HPDE6-E6E7 (cell line): ENCODE measurements around the gene ZNF469.
"Not testable (repeated sequence)": the region's sequence is repeated elsewhere in the genome, so short reads cannot be mapped to it uniquely, and the experiment has no call there.

Experiments used
- DNase-seq: peaks from one replicate; pipeline ENCODE4 v3.0.0; 2011; ENCODE audit warnings: missing footprints; ENCODE audit errors: extremely low spot score

The ZNF469 gene

DNA sequence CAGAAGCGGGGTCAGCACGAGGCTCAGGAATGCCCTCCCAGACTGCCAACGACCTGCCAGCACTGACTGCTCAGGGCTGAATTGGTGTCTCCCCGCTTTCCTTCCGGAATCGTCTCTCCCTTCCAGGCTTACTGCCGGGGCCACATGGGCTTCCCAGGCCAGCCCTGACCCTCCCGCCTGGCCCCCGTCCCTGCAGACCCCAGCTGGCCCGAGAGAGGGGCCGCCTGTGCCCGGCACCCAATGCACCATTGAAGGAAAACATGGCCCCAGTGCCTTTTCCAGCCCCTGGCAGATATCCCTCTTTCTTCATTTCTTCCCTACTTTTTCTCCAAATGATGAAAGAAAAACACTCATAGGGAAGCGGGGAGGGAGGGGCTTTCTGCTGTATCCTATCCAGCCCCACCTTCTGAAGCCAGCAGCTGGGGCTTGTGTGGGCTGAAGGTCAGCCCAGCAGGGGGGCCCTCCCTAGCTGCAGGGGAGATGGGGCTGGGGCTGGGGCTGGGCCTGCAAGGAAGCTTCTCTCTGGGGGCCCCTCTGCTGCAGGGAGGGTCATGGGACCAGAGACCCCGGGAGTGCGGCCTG, 25.9 kb downstream of the ZNF469 start:
- no peak for DNase-seq

- no peak for DNase-seq
Observed at GRCh38 chr16:88409296-88410065, 26.7 kb downstream of the ZNF469 start.

DNA sequence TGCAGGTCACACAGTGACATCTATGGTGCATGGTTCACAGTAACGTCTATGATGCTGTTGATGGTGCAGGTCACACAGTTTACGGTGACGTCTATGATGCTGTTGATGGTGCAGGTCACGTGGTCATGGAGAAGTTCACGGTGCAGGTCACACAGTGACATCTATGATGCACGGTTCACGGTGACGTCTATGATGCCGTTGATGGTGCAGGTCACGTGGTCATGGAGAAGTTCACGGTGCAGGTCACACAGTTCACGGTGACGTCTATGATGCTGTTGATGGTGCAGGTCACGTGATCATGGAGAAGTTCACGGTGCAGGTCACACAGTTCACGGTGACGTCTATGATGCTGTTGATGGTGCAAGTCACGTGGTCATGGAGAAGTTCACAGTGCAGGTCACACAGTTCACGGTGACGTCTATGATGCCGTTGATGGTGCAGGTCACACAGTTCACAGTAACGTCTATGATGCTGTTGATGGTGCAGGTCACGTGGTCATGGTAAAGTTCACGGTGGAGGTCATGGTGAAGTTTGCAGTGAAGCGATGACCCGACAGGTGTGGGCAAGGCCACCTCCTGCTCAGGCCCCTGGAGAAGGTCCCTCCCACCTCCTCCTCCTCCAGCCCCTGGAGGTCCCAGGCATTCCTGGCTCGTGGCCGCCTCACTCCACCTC, 27.7 kb downstream of the ZNF469 start:
- not testable (repeated sequence) for DNase-seq

DNA sequence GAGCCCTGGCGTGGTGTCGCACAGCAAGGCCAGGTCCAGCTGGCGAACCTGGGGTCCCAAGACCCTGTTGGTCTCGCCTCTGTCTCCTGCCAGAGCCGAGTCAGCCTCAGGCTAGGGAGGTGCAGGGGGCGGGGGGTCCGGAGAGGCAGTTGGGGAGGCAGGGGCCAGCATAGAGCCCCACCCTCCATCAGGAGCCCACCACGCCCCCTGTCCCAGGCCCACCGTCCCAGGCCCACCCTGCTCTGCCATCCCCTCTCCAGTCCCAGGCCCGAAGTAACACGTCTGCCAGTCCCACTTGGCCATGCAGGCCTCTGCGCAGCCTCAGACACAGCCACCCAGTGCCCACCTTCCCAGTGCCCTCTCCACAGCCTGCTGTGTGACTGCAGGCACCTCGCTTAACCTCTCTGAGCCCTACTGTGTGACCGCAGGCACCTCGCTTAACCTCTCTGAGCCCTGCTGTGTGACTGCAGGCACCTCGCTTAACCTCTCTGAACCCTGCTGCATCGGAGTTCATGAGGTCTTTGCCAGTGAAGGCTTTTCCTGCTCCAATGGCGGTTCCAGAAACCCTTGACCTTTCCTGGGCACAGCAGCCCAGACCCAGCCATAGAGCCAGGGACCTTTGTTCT, 29.3 kb downstream of the ZNF469 start:
- DNase-seq = no peak

DNA sequence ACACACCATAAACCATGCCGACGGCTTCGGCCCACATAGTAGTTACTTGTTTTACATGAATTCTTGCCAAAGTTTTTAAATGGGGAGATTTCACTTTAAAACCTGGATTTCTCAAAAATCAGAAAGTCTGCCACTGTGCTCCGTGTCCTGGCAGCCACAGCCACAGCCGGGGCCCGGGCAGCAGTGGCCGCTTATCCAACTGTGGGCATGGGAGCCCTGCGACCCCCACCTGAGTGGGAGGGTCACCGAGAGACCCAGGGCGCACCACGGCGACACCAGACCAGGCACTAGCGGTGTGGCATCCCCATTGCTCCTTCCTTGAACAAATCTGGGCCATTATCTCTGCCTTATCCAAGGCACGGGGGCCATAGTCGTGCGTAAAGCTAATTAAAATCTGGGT, 30.0 kb downstream of the ZNF469 start:
- no peak for DNase-seq

GRCh38 chr16:88413231-88413630, 30.5 kb downstream of the ZNF469 start:
- no peak for DNase-seq

- DNase-seq = no peak
Observed at GRCh38 chr16:88413631-88414030, 30.9 kb downstream of the ZNF469 start.

DNA sequence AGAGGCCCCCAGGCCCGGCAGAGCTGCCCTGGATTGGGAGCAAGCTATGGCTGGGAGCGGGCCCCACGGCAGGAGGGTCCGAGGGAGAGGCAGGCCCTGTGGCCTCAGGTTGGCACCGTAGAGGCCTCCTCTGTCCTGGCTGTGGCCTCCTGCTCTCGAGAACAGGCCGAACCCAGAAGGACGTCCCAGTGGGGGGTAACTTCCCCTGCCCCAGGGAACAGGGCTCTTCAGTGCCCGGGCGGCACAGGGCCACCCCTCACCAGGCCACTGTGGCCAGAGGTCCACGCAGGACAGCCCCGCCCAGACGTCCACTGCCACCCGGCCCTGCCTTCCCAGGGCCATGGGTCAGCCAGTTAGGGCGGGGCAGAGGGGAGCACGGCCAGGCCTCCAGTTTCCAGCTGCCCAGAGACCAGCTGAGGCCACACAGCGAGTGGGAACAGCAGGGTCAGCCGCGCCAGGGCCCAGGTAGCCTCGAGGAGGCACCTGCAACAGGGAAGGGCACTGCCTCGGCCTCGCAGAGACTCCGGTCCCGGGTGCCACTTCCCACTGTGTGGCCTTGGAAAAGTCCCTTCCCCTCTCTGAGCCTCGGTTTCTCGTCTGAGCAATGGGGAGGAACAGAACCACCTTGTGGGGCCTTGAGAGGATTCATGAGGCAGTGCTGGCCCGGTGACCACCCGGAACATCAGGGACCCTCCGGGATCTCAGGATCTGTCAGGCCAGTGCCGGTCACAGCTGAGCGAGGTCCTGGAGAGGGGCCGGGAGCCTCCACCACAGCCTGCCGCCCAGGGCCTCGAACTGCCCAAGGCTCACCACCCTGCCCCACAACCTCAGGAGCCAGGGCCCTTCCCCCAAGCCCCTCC, 32.0 kb downstream of the ZNF469 start:
- DNase-seq = no peak

- DNase-seq = no peak
Observed at GRCh38 chr16:88415381-88415705, 32.6 kb downstream of the ZNF469 start.

- no peak for DNase-seq
Observed at GRCh38 chr16:88415713-88416323, 33.1 kb downstream of the ZNF469 start.

GRCh38 chr16:88416686-88417085, 33.9 kb downstream of the ZNF469 start:
- no peak for DNase-seq

DNA sequence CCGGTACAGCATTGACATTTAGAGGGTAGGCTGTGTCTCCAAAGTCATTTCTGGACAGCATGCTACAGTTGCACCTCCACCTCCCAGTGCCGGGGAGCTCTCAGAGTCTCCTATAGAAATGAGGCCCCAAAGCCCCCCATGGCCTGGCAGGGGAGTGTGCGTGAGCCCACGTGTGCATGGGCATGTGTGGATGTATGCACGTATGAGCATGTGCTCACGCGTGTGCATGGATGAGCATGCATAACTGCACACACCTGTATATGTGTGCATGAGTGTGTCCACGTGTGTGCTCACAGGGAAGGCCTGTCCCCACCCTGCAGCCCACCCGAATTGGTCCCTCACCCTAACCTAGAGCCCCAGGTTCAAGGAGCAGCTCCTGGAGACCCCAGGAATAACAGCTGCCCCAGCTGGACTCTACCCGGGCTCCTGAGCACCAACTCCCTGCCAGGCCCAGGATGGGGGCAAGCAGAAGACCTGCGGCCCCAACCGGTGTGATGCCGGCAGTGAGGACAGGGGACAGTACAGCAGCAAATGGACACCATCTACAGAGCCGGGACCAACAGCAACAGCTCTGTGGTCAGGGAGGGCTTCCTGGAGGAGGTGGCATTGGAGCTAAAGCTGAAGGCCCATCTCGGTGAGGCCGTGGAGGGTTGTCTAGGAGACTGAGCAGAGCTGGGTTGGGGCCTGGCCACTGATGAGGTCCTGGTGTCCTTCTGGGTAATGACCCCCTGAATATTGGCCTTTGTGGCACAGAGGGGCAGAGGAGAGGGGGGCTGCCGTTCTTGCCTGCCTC, 35.1 kb downstream of the ZNF469 start:
- no peak for DNase-seq

GRCh38 chr16:88418869-88419268, 36.1 kb downstream of the ZNF469 start:
- DNase-seq = no peak

- no peak for DNase-seq
Observed at GRCh38 chr16:88419790-88420189, 37.0 kb downstream of the ZNF469 start.

GRCh38 chr16:88420496-88420895, 37.7 kb downstream of the ZNF469 start:
- no peak for DNase-seq

DNA sequence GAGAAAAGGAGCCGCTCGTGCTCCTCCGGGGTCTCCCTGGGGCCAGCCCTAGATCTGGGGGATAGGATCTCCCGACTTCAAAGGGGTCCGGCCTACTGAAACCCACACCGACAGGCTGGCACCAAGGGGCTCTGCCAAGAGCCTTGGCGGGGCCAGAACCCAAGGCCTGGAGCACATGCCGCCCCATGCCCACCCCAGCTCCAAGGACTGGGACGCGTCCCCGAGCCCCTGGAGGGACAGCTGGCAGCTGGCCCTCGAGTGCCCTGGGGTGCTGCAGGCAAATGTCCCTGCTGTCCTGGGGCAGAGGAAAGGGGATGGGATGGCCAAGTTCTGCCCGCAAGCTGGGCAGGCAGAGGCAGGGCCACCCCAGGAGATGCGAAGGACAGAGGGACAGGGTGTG, 38.5 kb downstream of the ZNF469 start:
- DNase-seq = no peak

- DNase-seq = no peak
Observed at GRCh38 chr16:88421871-88422433, 39.2 kb downstream of the ZNF469 start.

DNA sequence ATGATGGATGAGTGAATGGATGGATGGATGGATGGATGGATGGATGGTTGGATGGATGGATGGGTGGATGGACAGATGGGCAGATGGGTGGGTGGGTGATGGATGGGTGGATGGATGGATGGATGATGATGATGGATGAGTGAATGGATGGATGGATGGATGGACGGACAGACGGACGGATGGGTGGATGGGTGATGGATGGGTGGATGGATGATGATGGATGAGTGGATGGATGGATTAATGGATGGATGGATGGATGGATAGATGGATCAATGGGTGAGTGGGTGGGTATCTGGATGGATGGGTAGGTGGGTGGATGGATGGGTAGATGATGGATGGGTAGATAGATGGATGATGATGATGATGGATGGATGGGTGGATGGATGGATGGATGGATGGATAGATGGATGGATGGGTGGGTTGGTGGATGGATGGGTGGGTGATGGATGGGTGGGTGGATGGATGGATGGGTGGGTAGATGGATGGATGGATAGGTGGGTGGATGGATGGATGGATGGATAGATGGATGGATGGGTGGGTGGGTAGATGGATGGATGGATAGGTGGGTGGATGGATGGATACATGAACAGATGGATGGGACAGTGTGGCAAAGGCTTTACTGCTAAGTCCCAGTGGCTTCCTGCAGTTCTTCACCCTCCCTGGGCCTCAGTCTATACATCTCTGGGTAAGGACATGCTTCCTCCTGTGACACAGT, 40.1 kb downstream of the ZNF469 start:
- no peak for DNase-seq

DNA sequence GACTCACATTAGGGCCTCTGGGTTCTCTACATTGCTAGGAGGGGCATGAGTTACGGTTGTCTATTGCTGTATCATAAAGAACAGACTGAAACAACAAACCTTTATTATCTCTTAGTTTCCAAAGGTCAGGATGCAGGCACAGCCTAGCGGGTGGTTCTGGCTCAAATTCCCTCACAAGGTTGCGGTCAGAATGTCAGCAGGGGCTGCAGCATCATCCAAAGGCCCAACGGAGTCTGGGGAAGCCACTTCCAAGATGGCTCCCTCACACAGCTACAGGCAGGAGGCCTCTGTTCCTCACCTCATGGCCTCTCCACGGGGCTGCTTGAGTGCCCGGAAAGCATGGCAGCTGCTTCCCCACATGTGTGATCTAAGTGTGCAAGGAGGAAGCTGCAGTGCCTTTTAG, 40.7 kb downstream of the ZNF469 start:
- no peak for DNase-seq
